Measurements from ENCODE around the gene HGFAC.

HGFAC gene

DNA sequence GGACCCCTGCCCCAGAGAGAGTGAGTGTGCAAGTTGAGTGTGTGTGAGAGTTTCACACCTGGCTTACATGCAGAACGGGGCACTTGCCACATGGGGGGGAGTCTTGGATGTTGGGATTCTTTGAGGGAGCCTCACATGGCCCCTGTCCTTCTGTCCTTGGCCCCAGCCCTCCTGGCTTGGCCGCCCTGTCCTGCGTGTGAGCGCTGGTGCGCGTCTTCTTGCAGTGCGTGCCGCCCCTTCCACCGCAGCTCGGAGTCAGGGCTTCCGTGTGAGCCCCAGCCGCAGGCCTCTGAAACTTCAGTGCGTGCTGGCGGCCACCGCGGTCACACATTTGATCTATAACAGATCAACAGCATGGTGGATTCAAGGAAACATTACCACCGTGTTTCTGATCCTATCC is 30.1 kb upstream of the HGFAC start:
- peak; percentile 11 for DNase-seq

DNA sequence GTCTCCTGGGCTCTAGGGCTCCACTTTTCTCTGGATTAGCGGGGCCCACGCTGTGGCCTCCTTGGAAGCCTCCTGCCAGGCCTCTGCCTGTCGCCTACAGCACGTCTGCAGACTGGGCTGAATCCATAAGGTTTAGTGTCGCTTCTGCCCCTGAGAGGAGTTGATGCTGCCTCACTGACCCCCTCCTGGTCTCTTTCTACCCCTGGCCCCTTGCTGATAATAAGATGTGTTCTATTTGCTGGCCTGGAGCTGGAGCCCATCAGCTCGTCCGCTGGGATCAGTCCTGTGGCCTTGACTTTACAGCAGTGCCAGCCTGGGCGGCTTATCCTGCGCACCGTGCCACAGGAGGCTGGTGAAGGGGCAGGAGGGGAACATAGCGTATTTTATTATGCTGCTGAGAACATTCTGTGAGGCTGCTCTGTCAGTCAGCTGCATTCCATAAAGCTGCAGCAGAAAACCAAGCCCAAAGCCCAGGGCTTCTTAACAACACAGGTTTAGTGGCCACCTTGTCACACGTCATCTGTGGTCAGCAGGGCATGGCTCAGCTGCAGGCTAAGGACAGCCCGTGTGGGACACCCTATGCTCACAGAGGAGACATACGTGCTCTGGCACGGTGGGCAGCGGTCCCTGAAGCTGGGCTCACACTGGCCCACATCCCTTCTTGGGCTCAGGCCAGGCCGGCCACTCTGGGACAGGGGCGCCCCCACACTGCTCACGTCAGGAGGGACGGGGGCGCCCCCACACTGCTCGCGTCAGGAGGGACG is 29.3 kb upstream of the HGFAC start:
- peak; percentile 15 for DNase-seq

DNA sequence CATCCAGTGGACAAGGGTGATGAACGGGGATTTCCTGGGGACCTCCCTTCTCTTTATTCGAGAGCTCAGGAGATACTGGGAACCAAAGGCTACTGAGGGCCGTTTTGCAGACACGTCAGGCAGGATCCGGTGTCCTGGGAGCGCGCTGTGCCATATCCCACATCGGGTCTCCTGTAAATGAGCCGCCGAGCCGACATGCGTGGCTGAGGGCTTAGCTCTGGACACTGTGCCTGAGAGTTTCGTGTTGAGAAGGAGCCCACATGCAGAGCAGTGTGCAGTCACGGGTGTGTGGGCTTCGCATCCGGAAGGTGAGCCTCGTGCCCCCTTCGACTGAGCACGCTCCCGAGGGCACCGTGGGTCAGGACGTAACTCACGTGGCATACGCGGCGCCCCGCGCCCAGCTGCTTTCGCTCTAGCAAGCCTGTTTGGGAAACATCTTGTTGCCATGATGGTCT is 28.5 kb upstream of the HGFAC start:
- peak; percentile 6 for DNase-seq

DNA sequence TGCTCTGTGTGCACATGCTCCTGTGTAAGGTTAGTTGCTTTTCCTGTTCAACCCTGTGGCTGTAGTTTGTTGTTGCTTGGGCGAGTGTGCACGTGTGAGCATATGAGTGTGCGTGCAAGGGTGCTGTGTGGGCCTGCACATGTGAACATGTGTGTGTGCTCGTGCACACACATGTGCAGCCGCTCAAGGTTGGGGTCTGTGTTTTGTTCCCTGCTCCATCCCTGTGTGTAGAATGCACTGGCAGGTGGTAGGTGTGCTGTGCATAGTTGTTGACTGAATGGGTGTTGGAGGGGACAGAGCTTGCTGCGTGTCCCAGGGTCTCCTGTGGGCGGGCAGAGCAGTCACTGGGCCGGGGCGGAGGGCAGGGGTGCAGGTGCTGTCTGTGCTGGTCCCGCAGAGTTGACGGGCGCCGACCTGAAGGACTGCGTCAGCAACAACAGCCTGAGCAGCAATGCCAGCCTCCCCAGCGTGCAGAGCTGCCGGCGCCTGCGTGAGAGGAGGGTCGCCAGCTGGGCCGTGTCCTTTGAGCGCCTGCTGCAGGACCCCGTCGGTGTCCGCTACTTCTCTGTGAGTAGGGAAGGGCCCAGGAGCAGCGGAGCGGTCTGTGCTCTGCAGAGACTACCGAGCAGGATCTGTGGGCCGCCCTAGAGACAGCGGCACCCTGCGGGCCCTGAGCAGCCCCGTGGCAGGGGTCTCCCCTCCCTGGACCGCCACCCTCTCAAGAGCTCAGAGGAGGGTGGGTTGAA is 27.9 kb upstream of the HGFAC start:
- DNase-seq: peak; percentile 14

DNA sequence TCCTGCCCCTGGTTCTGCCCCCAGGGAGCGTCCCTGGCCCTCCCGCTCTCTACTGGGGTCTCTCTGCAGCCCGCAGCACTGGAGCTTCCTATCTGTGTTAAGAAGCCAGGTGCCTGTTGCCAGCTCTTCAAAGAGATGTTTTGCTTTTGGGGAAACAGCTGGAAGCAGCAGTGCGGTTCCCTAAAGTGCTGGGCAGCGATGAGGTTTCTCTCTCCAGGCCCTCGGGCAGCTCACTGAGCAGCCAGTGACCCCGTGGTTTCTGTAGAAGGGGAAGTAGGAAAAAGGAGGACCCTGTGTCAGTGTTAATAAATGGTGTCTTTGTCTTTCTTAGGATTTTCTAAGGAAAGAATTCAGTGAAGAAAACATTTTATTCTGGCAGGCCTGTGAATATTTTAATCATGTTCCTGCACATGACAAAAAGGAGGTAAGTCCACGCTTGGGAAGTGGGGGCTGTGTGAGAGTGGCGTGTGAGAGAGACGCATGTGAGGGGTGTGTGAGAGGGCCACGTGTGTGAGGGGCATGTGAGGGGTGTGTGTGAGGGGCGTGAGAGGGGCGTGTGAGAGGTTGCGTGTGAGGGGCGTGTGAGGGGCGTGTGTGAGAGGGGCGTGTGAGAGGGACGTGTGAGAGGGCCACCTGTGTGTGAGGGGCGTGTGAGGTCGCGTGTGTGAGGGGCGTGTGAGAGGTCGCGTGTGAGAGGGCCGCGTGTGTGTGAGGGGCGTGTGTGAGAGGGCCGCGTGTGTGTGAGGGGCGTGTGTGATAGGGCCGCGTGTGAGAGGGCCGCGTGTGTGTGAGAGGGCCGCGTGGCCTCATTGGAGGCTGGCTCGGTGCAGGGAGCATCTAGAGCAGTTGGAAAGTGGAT is 27.1 kb upstream of the HGFAC start:
- DNase-seq: peak; percentile 53

DNA sequence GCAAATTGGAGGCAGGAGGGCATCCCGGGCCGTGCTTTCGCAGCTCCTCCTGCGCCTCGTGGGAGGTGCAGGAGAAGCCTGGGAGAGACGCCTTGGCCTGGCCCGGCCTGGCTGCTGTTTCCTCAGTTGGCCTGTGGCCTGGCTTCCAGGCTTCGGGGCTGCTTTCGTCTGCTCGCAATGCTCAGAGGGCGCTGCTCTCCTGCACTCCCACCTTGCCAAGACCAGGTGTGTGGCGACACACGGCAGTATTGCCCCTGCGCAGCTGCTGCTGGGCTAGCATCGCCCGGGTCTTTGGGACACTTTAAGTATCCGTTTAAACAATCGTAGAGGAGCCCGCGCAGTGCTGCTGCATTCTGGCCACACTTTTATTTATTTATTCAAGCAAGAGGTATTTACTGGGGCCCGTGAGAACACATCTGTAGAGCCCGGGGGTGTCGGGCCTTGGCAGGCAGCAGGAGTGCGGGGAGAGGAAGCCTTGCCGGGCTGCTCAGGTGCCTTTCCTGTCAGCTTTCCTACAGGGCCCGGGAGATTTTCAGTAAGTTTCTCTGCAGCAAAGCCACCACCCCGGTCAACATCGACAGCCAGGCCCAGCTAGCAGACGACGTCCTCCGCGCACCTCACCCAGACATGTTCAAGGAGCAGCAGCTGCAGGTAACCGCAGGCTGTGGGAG is 26.2 kb upstream of the HGFAC start:
- peak; percentile 19 for DNase-seq

DNA sequence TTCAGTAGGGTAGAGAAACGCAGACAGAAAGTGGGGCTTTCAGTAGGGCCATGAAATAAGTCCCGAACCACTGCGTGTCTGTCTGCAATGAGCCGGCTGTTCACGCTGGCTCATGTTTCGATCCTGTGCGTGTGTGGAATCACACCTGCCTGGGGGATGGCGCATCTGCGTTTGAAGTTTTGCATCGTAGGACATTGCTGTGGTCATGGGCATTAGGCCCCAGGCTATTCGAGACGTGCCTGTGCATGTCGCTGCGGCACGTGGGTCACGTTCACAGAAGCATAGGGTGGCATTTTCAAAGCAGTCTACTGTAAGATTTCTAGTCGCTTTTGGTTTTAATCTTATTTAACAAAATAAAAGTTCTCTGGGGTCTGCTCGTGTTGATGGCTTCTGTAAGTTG is 25.5 kb upstream of the HGFAC start:
- peak; percentile 14 for DNase-seq

DNA sequence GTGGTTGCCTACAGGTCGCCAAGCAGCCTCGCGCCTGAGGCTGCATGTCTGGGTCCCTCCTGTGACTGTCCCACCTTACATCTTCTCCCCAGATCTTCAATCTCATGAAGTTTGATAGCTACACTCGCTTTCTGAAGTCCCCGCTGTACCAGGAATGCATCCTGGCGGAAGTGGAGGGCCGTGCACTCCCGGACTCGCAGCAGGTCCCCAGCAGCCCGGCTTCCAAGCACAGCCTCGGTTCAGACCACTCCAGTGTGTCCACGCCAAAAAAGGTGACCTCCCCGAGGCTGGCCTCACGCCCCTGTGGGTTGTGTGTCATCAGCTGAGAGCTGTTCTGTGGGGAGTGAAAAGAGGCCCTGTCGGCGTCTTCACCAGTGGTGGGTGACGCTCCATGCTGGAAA is 24.9 kb upstream of the HGFAC start:
- DNase-seq: peak; percentile 15

DNA sequence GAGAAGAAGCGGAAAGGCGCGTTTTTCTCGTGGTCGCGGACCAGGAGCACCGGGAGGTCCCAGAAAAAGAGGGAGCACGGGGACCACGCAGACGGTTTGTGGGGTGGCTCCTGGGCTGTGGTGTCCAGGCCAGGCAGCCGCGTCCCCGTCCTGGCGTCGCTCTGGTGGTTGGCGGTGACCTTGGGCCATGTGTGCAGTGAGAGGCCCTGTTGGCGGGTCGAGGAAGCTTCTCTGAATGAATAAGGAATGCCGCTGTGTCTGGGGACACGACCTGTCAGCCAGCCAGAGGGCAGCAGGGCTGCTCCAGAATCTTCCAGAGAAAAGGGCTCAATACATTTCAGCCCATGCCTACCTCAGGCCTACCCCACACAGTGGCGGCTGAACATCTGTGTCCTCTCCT is 24.3 kb upstream of the HGFAC start:
- DNase-seq: peak; percentile 15

DNA sequence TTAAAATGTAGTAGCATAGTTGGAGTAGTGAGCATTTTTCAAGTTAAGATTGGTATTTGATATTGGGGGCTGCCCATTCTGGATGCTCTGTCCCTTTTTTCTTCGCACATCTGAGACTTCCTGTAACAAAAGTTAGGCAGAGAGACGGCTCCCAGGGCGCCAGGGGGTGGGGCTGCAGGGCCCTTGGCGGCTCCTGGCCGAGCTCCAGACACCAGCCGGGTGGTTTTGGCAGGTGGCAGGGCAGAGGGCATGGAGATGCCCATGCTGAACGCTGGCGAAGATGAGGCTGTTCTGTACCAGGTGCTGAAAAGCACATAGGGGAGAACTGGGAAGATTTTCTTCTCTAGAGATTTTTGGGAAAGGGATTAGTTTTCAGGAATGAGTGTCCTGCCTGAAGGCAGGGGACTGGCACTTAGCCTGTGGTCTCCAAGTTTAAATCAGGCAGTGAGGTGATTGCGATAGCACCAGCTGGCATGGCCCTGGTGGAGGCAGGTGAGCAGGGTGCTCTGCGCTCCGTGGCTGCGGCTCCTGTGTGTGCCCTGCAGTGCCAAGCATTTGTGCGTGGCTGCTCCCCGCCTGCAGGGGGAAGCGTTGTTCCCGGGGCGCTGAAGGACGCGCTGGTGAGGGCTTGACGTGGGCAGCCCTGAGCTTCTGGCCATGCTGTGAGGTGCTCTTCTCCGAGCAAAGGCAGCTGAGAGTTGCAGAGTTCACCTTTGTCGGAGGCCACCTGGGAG is 23.6 kb upstream of the HGFAC start:
- DNase-seq: peak; percentile 20

DNA sequence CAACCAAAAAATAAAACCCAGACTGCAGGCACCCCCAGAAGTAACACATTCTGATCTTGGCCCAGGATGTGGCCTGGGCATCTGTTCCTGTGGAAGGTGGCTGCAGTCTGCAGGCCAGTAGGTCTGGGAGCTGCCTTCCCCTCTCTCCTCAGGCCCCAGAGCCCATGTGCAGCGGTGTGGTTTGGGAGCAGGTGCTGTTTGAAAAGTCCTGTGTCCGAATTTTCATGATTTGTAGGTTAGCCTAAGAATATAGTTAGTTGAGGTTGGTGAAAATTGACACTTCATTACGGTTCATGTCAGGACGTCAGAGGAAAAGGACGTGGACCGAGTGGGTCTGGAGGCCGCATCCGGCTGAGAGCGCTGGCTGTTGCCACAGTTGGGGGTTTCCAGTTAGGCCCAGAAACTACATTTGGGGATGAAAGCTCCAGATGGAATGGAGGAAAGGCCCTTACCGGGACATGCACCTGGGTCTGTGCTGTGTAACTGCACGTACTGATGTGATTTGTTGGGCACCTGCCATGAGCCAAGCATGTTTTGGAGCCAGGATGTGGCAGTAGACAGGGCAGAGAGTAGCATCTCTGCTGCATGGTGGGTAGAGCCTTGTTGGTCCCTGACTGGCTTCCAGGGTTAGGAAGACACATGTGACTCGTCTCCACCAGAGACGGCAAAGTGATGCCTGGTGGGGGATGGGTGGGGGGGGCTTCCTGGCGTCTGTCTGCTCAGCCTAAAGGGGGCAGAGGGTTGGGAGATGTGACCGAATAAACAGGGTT is 21.7 kb upstream of the HGFAC start:
- DNase-seq: peak; percentile 15

DNA sequence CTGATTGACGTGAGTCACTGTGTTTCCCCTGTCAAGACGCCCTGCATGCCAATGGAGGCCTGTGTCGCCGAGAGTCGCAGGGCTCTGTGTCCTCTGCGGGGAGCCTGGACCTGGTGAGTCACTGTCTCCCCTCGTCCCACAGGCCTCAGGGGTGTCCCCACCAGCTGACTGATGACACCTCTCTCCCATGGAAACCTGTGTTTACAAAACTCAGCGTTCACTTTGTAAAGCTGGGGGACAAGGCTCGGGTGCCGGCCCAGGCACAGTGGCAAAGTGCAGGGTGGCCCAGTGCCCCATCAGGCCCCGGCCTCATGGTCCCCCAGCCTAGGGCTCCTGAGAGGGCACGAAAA is 21.2 kb upstream of the HGFAC start:
- peak; percentile 17 for DNase-seq

DNA sequence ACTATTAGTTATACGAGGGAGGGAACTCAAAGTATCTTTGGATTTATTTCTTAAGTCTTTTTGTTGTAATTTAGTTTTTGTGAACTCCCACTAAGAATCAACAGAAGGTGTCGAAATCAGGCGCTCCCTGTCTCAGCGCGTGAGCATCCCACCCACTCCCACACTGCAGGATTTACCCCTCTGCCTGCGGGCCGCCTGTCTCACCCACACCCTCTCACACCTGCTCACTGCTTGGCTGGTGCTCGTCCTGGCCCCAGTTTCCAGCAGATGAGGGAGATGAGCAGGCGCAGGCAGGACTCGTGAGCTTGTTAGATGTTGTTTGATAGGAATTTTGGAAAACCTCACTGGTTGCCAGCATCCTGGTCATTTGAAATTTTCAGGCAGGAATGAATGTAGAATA is 20.8 kb upstream of the HGFAC start:
- DNase-seq: no peak

DNA sequence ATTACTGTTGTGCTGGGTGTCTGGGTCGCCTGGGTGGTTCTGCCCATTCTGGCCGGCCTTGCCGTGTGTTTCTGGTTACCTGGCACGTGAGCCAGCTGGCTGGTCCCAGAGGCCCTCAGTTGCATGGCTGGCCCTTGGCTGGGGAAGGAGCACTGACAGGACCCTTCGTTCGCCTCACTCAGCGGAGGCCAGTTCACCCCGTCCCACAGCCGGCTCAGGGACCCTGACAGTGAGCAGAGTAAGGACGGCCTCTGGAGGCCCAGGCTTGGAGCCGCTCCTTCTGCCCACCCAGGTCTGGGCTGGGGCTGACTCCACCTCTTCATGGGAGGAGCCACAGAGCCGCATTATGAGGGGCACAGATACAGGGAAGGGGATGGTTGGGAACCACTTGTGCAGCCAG is 20.3 kb upstream of the HGFAC start:
- DNase-seq: no peak

DNA sequence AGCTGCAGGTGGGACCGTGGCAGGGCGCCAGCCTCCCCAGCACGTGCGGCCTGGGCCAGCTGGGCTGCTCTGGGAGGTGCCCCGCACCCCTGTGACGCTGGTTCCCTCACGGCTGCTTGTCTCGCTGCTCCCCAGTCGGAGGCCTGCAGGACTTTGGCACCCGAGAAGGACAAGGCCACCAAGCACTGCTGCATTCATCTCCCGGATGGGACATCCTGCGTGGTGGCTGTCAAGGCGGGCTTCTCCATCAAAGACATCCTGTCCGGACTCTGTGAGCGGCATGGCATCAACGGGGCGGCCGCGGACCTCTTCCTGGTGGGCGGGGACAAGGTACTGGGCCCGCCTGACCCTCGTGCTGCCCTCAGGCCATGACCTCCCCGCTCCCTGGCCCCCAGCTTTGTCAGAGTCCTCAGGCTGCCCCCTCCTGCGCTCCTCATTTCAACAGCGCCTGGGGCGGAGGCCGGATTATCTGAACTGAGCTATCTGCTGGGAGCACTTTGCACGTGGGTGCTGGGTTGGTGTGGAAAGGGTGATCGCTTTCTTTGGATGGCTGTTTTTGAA is 19.4 kb upstream of the HGFAC start:
- DNase-seq: no peak

DNA sequence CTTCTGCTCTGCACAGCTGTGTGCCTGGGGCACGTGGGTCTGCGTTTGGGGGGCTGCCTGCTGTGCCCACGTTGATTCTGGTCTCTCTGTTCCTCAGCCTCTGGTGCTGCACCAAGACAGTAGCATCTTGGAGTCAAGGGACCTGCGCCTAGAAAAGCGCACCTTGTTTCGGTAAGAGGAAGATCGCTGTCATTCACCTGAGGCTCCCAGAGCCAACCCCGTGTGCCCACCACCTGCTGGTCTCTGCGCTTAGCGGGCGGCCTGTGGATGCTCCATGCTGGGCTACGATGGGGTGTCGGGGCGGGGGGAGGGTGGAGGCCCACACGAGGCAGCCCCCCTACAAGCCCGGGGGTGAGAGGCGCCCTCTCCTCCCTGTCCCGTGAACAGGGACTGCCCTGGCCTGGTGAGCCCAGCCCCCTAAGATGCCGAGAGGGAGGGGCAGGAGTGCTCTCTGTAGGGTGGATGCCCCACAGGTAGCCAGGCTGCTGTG is 18.9 kb upstream of the HGFAC start:
- no peak for DNase-seq

DNA sequence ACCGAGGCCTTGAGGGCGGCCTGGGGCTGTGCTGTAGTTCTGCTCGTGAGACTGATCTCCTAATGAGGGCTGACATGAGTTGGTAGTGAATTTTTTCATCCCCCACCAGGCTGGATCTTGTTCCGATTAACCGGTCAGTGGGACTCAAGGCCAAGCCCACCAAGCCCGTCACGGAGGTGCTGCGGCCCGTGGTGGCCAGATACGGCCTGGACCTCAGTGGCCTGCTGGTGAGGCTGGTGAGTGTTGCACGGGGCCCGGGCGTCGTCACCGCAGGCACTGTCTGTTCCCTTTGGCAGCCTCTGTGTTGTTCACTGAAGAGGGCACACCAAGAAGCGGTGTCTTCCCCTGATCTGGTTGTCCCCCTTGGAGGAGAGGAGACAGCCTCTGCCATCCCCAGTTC is 18.4 kb upstream of the HGFAC start:
- no peak for DNase-seq

DNA sequence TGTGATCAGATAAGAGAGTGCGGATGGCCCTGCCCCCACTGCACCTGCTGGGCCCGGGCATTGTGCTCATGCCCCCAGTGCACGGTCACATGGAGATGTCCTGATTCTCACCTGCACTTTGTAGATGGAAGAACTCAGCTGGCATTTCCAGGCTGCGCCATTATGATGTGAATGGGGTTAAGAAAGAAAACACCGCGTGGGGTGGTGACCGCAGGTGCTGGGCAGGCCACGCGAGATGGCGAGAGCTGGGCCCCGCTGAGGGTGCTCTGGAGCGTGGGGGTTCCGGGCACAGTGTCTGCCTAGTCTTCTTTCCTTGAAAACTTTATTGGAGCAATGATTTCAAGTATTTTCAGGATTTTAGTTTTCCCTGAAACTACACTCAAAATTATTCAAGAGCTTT is 17.8 kb upstream of the HGFAC start:
- DNase-seq: no peak

DNA sequence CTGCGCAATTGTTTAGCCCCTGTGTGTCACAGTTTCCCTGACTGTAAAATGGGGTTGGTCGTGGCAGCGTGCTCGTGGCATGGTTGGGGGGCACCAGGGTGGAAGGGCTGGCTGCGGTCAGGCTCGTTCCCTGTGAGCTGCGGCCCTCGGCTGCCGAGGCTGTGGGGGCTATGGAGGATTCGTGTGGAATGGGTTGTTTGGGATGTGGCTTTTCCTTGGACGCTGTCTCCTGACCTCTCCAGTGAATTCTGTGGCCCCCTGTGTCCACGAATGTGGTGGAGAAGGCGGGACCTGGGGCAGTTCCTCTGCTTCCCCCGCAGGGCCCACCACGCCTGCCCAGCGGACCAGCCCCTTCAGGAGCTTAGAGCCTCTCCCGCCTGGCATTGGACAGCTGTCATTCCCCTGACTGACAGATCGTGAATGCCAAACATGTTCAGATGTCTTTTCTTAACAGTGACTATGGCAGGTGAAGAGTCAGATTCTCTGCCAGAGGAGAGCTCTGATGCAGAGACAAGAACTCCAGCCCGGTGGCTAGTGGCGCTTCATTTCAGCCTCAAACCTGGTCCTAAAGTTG is 17.2 kb upstream of the HGFAC start:
- no peak for DNase-seq

DNA sequence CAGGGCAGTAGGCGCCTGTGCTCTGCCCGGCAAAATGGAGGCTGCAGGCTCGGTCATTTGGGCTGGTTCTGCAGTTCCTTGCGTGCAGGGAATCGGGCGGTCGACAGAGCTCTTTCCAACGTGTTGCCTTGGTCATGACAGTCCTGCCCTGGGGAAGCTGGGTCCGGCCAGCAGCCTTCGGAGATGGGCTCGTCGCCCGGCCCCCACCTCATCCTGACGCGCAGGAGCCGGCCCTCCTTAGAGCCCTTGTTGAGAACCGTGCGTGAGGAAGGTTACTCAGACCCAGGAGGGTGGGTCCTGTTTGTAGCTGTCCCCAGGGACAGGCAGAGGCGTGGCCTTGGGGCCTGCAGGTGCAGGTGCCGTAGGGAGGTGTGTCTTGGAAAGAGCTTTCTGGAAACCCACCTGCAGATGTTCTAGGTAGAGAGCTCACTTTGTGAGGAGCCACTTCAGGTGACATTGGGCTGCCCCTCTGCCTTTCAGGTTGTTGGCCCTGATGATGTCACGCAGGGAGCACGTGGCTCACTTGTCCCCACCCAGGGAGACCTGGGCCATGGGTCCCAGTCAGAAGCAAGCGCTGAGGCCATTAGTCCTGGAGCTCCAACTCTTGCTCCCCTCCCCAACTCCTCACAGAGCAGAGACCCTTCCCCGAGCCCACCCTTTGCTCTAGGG is 15.2 kb upstream of the HGFAC start:
- no peak for DNase-seq
